GM12801 (cell line): ENCODE measurements around the gene SNU13.

Experiments used
- CTCF ChIP-seq: IDR thresholded peaks from one replicate; pipeline ENCODE4 v1.5.1; 2011; ENCODE audit warnings: control low read depth; ENCODE audit not compliant: insufficient read length; ENCODE audit errors: extremely low read depth

SNU13 gene

GRCh38 chr22:41688365-41689211 is at the start of gene SNU13:
TSS of gene SNU13 (minus strand) at chr22:41688867. CDS start at chr22:41688796, 71 bp downstream.
- no peak for TF ChIP-seq CTCF

- TF ChIP-seq CTCF, result no peak
These were observed 43.6 kb upstream of the SNU13 start for GRCh38 chr22:41732096-41732772.

GRCh38 chr22:41731609-41732008 is 42.9 kb upstream of the SNU13 start:
- TF ChIP-seq CTCF, result no peak

GRCh38 chr22:41725510-41726110 is 36.9 kb upstream of the SNU13 start:
- TF ChIP-seq CTCF, result no peak

GRCh38 chr22:41722496-41722895 is 33.8 kb upstream of the SNU13 start:
- no peak for TF ChIP-seq CTCF

- no peak for TF ChIP-seq CTCF
These were observed 24.3 kb upstream of the SNU13 start for GRCh38 chr22:41713004-41713403.

- no peak for TF ChIP-seq CTCF
These were observed 20.7 kb upstream of the SNU13 start for GRCh38 chr22:41709341-41709740.
